A549 treated with Mapracorat at 1 μM for 4 hours (cell line): Measurements from ENCODE around the gene DDX10. TPM values are rescaled to one million over a fixed set of nuclear protein-coding genes. Genes with fewer than 3 reads are reported as not detected.

Source experiments
- total RNA-seq: library from RNA; stranded (reverse); fragments of 200-300 nt; extraction: Qiagen RNA extraction; gene quantifications from 5 replicates; pipeline ENCODE4 v1.2.3, GENCODE V29; 2022

The DDX10 gene
- 35.4 to 51.1 TPM (median 42.1 TPM) in 5 replicates for total RNA-seq

GRCh38 chr11:108664730-108665525, at the start of gene DDX10:
DDX10 (plus strand) TSS chr11:108665069; CDS start chr11:108665154, 85 bp downstream.

Other genes with a start within 250 kb of the DDX10 start
- gene C11orf65, start 197.5 kb upstream of the DDX10 start, total RNA-seq: 0.50 to 0.87 TPM (median 0.57 TPM) in 3 of 5 replicates, not detected in the others
- 9.2 to 11.4 TPM (median 11.3 TPM) in 5 replicates for gene POGLUT3, start 166.7 kb upstream of the DDX10 start, total RNA-seq
- 0.01 to 0.05 TPM (median 0.03 TPM) in 5 replicates for gene EXPH5, start 71.3 kb upstream of the DDX10 start, total RNA-seq